Right cardiac atrium (tissue), 5 donors: Measurements from ENCODE around the gene MEGF6. TPM values are rescaled to one million over a fixed set of nuclear protein-coding genes. Genes with fewer than 3 reads are reported as not detected.

Source experiments
- ATAC-seq, 2 donors: fragments of 200-7000 bp; cut with Tn5 transposase; one replicate each; pipeline versions ENCODE4 v1.8.0 to v1.9.1; 2020; ENCODE audit warnings: moderate library complexity in 2 of 2, mild to moderate bottlenecking in 1 of 2
- DNase-seq, 3 donors: peaks; one replicate each; pipeline ENCODE4 v3.0.0-alpha.2; 2020
- H3K27ac ChIP-seq: one replicate; pipeline ENCODE4 v1.5.1; 2013; ENCODE audit warnings: mild to moderate bottlenecking, low read length, control low read depth, moderate library complexity
- H3K27me3 ChIP-seq: one replicate; pipeline ENCODE4 v1.6.1; 2013; ENCODE audit not compliant: control insufficient read depth, insufficient read depth
- H3K4me1 ChIP-seq: one replicate; pipeline ENCODE4 v1.6.1; 2013; ENCODE audit warnings: low read length; ENCODE audit not compliant: control insufficient read depth, insufficient read depth
- H3K4me3 ChIP-seq: one replicate; pipeline ENCODE4 v1.5.1; 2013; ENCODE audit warnings: low read length, control low read depth
- H3K9me3 ChIP-seq: one replicate; pipeline ENCODE4 v1.6.1; 2013; ENCODE audit warnings: low read length; ENCODE audit not compliant: control insufficient read depth
- WGBS: extraction: QIAGEN DNeasy Blood & Tissue Kit; methylation state at CpG from one replicate; pipeline ENCODE4 v1.1.7; 2013; 5-methylcytosine and 5-hydroxymethylcytosine counted together
- intact Hi-C, 4 donors: fragments of 100-400 bp; cut with DNase I; formaldehyde crosslinking; loops; one replicate each; pipeline versions ENCODE4 v1.11.0 to v1.14.0; 2022 to 2023
- polyA plus RNA-seq: library from polyadenylated mRNA; stranded (reverse); fragments of 200-250 nt; gene quantifications from one replicate; pipeline ENCODE4 v1.2.3, GENCODE V29; 2013
- total RNA-seq, 4 donors: library from RNA; stranded (reverse); fragmentation: NEBNext Ultra II Directional; extraction: Animal tissue kit (Norgen Biotek cat#: 25700); gene quantifications; one replicate each; pipeline ENCODE4 v1.2.1, GENCODE V29; 2021
- donor health status: healthy with polysubstance abuse.
- donor health status: DM: no; HTN: yes; CAD: no.
- donor health status: DM: no; HTN: no; CAD: no.
- donor health status: DM: no; HTN: yes; CAD: no; lungs with severe emphysema.
- donor health status: DM: yes; HTN: yes; CAD: no.

Gene MEGF6
- total and polyA plus RNA-seq, 5 donors = 7.0 to 18.7 (median 11.0) TPM

GRCh38 chr1:3604997-3605823, 6.1 kb downstream of the MEGF6 start:
- no peaks in the 10 kb centered on the region for H3K9me3 ChIP-seq
- no peak overlapping the region for H3K27ac ChIP-seq
- DNase-seq = no peak
- ATAC-seq = no peak
- WGBS = 82% methylated on average over 7 of the region's 7 CpGs
- H3K4me3 ChIP-seq = no peak overlapping the region
- intact Hi-C loops = no loop called here
- no peaks in the 10 kb centered on the region for H3K4me1 ChIP-seq
- H3K27me3 ChIP-seq = no peaks in the 10 kb centered on the region

DNA sequence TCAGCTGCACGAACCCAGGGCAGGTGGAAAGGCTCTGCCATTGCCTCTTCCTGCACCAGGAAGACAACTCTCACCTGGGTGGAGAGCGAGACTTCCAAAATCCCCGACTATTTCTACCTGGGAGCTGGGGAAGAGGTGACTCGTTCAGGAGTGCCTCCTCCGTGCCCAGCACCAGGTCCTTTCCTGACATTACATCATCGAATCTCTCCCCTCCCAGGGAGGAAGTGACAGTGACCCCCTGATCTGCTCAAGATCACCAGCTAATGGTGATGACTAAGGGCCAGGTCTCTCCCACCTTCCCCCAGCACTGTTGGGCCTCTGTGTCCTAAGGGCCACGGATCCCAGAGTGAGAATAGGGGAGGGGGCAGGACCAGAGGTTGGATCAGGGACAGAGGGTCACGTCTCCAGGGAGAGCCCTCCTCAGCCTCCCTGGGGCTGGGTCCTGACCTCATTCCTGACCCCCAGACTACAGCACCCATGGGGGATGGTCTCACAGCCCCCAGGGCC, 6.8 kb downstream of the MEGF6 start:
- H3K4me3 ChIP-seq = no peak overlapping the region
- ATAC-seq (no peak), DNase-seq (peak in 1 of 3 donors; percentile 20)
- intact Hi-C loops = no loop called here
- no peaks in the 10 kb centered on the region for H3K4me1 ChIP-seq
- 88% methylated on average over 8 of the region's 8 CpGs for WGBS
- H3K27ac ChIP-seq = no peak overlapping the region
- H3K27me3 ChIP-seq = no peaks in the 10 kb centered on the region
- H3K9me3 ChIP-seq = no peaks in the 10 kb centered on the region

DNA sequence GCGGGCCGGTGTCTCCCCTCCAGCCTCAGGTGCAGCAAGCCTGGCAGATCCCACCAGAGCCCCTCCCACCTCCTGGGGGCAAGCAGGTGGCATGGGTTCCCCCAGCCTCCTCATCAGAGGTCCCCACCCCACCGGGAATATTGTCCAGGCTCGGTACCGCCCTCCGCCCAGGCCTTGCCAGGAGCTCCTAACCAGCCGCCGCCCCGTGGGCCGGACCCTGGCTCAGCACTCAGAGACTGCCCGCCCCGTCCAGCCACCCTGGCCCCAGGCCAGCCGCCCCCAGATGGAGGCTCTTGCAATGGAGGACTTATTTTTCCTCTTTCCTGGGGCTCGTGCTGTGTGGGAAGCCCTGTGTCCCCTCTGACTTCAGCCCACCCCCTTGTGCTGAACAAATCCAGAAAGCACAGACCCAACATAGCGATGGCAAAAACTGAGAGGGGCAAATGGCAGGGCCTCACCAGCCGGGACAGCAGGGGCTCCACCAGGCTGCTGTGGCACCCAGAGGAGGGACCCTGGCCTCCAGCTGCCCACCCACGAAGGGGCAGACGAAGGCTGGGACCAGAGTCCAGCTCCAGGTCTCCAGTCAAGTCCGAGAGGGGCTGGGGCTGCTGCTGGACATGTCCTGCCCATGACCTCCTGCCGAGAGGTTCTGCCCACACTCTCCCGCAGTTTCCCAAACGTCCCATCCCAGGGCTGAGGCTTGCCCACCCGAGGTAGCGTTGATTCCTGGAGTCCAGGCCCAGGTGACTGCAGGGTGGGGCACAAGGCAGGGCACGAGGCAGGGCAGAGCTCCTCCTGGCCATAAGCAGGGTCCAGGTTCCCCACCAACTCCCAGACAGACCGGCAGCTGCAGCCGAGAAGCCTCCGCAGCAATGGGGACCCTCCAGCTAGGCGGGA, 7.5 kb downstream of the MEGF6 start:
- intact Hi-C loops = no loop called here

DNA sequence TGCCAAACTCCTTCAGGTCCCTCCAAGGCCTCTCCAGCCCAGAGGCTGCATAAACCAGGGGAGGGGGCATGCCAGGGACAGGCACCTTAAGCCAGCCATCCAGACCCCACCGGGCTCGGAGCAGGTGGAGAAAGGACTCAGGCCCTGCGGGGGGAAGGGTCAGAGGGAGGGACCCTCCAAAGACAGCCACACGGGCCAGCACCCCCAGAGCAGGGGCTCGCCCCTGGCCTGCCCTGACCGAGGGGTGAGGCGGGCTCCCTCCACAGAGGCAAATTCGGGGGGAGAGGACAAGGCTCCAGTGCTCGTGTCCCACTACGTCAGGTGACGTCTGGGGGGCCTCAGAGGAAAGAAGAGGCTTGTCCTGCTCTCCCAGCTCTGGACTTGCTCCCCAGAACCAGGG, 8.2 kb downstream of the MEGF6 start:
- no peaks in the 10 kb centered on the region for H3K27me3 ChIP-seq
- intact Hi-C loops = no loop called here
- DNase-seq = no peak
- H3K4me1 ChIP-seq = peaks cover 3% of the 10 kb centered on the region
- no peak overlapping the region for H3K4me3 ChIP-seq
- H3K27ac ChIP-seq = no peak overlapping the region
- WGBS = 94% methylated on average over 11 of the region's 11 CpGs
- ATAC-seq = no peak
- no peaks in the 10 kb centered on the region for H3K9me3 ChIP-seq

More for the DNA sequence above, 7.5 kb downstream of the MEGF6 start:
- ATAC-seq = no peak
- Histone ChIP-seq H3K4me1 (no peaks in the 10 kb centered on the region), H3K4me3 (no peak overlapping the region), H3K27ac (no peak overlapping the region), H3K9me3 (no peaks in the 10 kb centered on the region), H3K27me3 (no peaks in the 10 kb centered on the region)
- 78% methylated on average over 29 of the region's 29 CpGs for WGBS
- DNase-seq = peak in 1 of 3 donors; percentile 40

GRCh38 chr1:3602375-3602774, 8.9 kb downstream of the MEGF6 start:
- DNase-seq = no peak
- Histone ChIP-seq H3K9me3 (no peaks in the 10 kb centered on the region), H3K27me3 (no peaks in the 10 kb centered on the region), H3K4me1 (peaks cover 3% of the 10 kb centered on the region), H3K27ac (no peak overlapping the region), H3K4me3 (no peak overlapping the region)
- no peak for ATAC-seq
- 88% methylated on average over 21 of the region's 21 CpGs for WGBS
- intact Hi-C loops = no loop called here

- H3K27ac ChIP-seq = no peak overlapping the region
- no peaks in the 10 kb centered on the region for H3K9me3 ChIP-seq
- 82% methylated on average over 16 of the region's 16 CpGs for WGBS
- no peaks in the 10 kb centered on the region for H3K27me3 ChIP-seq
- no peak for ATAC-seq
- DNase-seq = no peak
- intact Hi-C loops = no loop called here
- H3K4me3 ChIP-seq = no peak overlapping the region
- H3K4me1 ChIP-seq = peaks cover 3% of the 10 kb centered on the region
Measured at GRCh38 chr1:3601743-3602142, 9.6 kb downstream of the MEGF6 start.

- Histone ChIP-seq H3K9me3 (no peaks in the 10 kb centered on the region), H3K27me3 (no peaks in the 10 kb centered on the region), H3K27ac (no peak overlapping the region), H3K4me1 (peaks cover 3% of the 10 kb centered on the region), H3K4me3 (no peak overlapping the region)
- ATAC-seq (no peak), DNase-seq (no peak)
- 77% methylated on average over 10 of the region's 10 CpGs for WGBS
- intact Hi-C loops = no loop called here
Measured at GRCh38 chr1:3600354-3600753, 11.0 kb downstream of the MEGF6 start.

- no peaks in the 10 kb centered on the region for H3K9me3 ChIP-seq
- H3K4me1 ChIP-seq = peaks cover 3% of the 10 kb centered on the region
- 86% methylated on average over 15 of the region's 15 CpGs for WGBS
- ATAC-seq = no peak
- DNase-seq = no peak
- H3K4me3 ChIP-seq = no peak overlapping the region
- no peaks in the 10 kb centered on the region for H3K27me3 ChIP-seq
- intact Hi-C loops = no loop called here
- H3K27ac ChIP-seq = no peak overlapping the region
Measured at GRCh38 chr1:3599816-3600215, 11.5 kb downstream of the MEGF6 start.

DNA sequence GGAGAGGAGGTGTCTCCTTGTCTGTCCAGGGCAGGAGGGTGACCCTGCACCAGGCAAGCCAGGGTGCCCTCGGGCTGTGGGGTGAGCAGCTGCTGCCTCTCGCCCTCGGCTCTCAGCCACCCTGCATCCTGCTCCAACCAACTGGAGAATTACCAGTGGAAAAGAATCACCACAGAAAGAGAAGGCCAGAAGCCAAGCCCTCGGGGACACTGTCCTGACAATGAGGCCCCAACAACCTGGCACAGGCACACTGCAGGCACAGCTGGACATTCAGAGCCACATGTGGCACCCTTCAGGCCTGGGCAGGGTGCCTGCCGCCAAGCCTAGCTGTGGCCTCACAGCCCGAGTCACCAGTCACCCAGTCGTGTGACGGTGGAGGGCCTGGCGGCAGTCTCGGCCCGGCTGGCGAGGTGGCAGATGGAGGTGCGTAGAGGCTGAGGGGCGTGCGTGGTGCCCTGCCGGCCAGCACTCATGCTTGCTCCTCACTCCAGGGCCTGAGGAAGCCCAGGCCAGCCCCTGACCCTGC, 12.0 kb downstream of the MEGF6 start:
- Histone ChIP-seq H3K4me1 (peaks cover 3% of the 10 kb centered on the region), H3K9me3 (no peaks in the 10 kb centered on the region), H3K4me3 (no peak overlapping the region), H3K27ac (no peak overlapping the region), H3K27me3 (no peaks in the 10 kb centered on the region)
- DNase-seq (no peak), ATAC-seq (no peak)
- intact Hi-C loops = no loop called here
- 86% methylated on average over 16 of the region's 16 CpGs for WGBS

GRCh38 chr1:3598522-3599285, 12.6 kb downstream of the MEGF6 start:
- WGBS = 49% methylated on average over 30 of the region's 30 CpGs
- intact Hi-C loops = no loop called here
- Histone ChIP-seq H3K27ac (no peak overlapping the region), H3K4me1 (peaks cover 3% of the 10 kb centered on the region), H3K9me3 (no peaks in the 10 kb centered on the region), H3K27me3 (no peaks in the 10 kb centered on the region), H3K4me3 (no peak overlapping the region)
- DNase-seq (no peak), ATAC-seq (no peak)
